ENCODE measurements around the gene TMEM53. TPM values are rescaled to one million over a fixed set of nuclear protein-coding genes. Genes with fewer than 3 reads are reported as not detected.

TMEM53 gene
- total RNA-seq, 1 experiment from 2014 or later = 10.9 TPM

DNA sequence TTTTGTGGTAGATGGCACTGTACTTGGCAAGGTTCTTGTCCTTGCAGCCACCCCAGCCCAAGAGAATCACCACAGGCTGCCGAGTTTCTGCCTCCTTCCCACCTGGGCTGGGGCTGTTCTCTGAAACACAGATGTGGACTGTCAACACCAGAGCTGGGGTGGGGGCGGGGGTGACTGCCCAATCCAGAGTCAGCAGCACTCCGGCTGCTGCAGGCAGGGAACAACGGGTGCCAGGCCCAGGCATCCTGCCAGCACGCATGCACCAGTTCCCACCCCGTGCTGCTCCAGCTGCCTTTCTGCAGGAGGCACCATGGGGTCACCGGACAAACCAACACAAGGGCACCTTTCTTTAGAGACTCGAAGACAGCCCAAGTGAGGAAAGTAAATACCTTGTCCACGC, 14.1 kb downstream of the TMEM53 start:
- intact Hi-C loops (cut with micrococcal nuclease; ENCODE audit: unreplicated experiment) = no loop called here
- no peak overlapping the region for H3K27ac Mint-ChIP-seq (ENCODE audit: unreplicated experiment)
- CTCF ChIA-PET = interaction anchor here (0.6 to 0.7 kb wide), 2 partner anchors 17 to 569 kb away, joined by 4 to 5 read pairs; no protein-coding TSS in a partner anchor
- peak; percentile 40 for DNase-seq
- H3K4me1 Mint-ChIP-seq (ENCODE audit: low read depth, unreplicated experiment) = no peaks in the 10 kb centered on the region
- no peaks in the 10 kb centered on the region for H3K27me3 Mint-ChIP-seq (ENCODE audit: unreplicated experiment)
- H3K36me3 Mint-ChIP-seq (ENCODE audit: insufficient read depth, unreplicated experiment) = no peaks in the 10 kb centered on the region
- TF ChIP-seq, protein P1, sequence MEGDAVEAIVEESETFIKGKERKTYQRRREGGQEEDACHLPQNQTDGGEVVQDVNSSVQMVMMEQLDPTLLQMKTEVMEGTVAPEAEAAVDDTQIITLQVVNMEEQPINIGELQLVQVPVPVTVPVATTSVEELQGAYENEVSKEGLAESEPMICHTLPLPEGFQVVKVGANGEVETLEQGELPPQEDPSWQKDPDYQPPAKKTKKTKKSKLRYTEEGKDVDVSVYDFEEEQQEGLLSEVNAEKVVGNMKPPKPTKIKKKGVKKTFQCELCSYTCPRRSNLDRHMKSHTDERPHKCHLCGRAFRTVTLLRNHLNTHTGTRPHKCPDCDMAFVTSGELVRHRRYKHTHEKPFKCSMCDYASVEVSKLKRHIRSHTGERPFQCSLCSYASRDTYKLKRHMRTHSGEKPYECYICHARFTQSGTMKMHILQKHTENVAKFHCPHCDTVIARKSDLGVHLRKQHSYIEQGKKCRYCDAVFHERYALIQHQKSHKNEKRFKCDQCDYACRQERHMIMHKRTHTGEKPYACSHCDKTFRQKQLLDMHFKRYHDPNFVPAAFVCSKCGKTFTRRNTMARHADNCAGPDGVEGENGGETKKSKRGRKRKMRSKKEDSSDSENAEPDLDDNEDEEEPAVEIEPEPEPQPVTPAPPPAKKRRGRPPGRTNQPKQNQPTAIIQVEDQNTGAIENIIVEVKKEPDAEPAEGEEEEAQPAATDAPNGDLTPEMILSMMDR (IDR thresholded peaks at IDR 0.05; ENCODE audit: unreplicated experiment) = no peak
- no TSS peak for BruUV-seq (replicated peaks)
- no peak overlapping the region for H3K4me3 Mint-ChIP-seq (ENCODE audit: low read depth, unreplicated experiment)
- no peaks in the 10 kb centered on the region for H3K9me3 Mint-ChIP-seq (ENCODE audit: low read depth, unreplicated experiment)

DNA sequence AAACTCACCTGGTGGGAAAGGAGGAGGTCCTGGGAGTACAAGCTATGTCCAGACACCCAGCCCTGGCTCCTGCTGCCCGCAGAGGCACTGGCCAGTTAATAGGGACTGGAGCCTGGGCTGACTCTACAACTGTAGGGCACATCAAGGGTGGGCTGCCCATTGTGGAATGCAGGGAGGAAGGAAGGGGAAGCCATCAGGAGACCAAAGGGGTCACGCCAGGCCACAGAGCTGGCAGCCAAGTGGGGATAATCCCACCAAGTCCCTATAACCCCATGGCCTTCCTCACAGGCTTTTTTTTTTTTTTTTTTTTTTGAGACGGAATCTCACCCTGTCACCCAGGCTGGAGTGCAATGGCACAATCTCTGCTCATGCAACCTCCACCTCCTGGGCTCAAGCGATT, 14.7 kb downstream of the TMEM53 start:
- CTCF ChIA-PET = interaction anchor here (0.7 kb wide), 1 partner anchor 17 kb away, joined by 5 read pairs; no protein-coding TSS in a partner anchor
- H3K4me3 Mint-ChIP-seq (ENCODE audit: low read depth, unreplicated experiment) = no peak overlapping the region
- no peak overlapping the region for H3K27ac Mint-ChIP-seq (ENCODE audit: unreplicated experiment)
- no TSS peak for BruUV-seq (replicated peaks)
- peaks cover 4% of the 10 kb centered on the region for H3K36me3 Mint-ChIP-seq (ENCODE audit: insufficient read depth, unreplicated experiment)
- TF ChIP-seq, protein P1 (IDR thresholded peaks at IDR 0.05; ENCODE audit: unreplicated experiment) = no peak
- DNase-seq = no peak
- H3K27me3 Mint-ChIP-seq (ENCODE audit: unreplicated experiment) = no peaks in the 10 kb centered on the region
- H3K9me3 Mint-ChIP-seq (ENCODE audit: low read depth, unreplicated experiment) = no peaks in the 10 kb centered on the region
- no peaks in the 10 kb centered on the region for H3K4me1 Mint-ChIP-seq (ENCODE audit: low read depth, unreplicated experiment)
- intact Hi-C loops (cut with micrococcal nuclease; ENCODE audit: unreplicated experiment) = no loop called here

DNA sequence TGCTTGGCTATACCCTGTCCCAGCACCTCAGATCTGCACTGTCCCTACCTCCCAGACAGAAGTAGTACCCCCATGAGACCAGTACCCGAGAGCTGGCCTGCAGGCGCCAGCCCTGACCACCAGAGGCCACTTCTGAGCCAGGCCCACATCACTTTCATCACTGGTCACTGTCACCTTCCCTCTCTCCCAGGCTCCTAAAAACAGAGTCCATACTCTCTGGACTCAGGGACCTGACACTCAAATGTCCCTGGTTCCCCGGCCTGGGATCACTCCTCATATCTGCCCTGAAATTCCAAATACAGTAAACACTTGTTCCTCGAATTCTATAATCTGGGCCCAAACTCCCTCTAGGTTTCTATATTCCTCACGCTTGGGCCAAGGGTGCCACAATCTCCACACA, 18.7 kb downstream of the TMEM53 start:
- no TSS peak for BruUV-seq (replicated peaks)
- TF ChIP-seq, protein P1 (IDR thresholded peaks at IDR 0.05; ENCODE audit: unreplicated experiment) = peak; percentile 75
- H3K4me3 Mint-ChIP-seq (ENCODE audit: low read depth, unreplicated experiment) = no peak overlapping the region
- intact Hi-C loops (cut with micrococcal nuclease; ENCODE audit: unreplicated experiment) = no loop called here
- H3K36me3 Mint-ChIP-seq (ENCODE audit: insufficient read depth, unreplicated experiment) = peaks cover 7% of the 10 kb centered on the region
- CTCF ChIA-PET = no interaction called here
- no peak overlapping the region for H3K27ac Mint-ChIP-seq (ENCODE audit: unreplicated experiment)
- no peaks in the 10 kb centered on the region for H3K4me1 Mint-ChIP-seq (ENCODE audit: low read depth, unreplicated experiment)
- H3K27me3 Mint-ChIP-seq (ENCODE audit: unreplicated experiment) = no peaks in the 10 kb centered on the region
- DNase-seq = peak; percentile 59
- no peaks in the 10 kb centered on the region for H3K9me3 Mint-ChIP-seq (ENCODE audit: low read depth, unreplicated experiment)

DNA sequence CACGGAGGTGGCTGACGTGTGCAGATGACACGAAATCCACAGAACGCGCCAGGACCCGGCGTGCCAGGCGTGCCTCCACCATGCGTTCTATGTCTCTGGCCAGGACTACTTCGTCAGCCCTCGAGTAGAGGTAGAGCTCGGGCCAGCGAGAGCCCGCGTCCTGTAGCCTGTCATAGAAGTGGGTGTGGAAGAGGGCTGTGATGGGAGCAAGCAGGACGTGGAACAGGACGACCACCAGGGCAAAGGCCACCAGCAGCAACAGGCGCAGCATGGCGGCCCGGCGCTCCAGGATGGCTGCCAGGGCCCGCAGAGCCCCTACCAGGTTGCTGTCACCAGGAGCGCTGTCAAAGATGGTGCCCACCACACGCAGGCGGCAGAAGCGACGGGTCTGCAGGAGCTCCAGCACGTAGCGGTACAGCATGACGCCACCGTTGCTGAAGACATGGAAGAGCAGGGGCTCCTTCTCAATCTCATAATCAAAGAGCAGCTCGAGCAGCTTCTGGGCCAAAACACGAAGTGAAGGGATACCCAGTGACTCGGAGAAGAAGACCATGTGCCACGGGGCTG, 19.6 kb downstream of the TMEM53 start:
- CTCF ChIA-PET = interaction anchor here (0.6 kb wide), 1 partner anchor 18 kb away, joined by 3 read pairs; no protein-coding TSS in a partner anchor
- no peaks in the 10 kb centered on the region for H3K27me3 Mint-ChIP-seq (ENCODE audit: unreplicated experiment)
- TF ChIP-seq, protein P1 (IDR thresholded peaks at IDR 0.05; ENCODE audit: unreplicated experiment) = no peak
- no peak overlapping the region for H3K4me3 Mint-ChIP-seq (ENCODE audit: low read depth, unreplicated experiment)
- H3K27ac Mint-ChIP-seq (ENCODE audit: unreplicated experiment) = no peak overlapping the region
- H3K9me3 Mint-ChIP-seq (ENCODE audit: low read depth, unreplicated experiment) = no peaks in the 10 kb centered on the region
- intact Hi-C loops (cut with micrococcal nuclease; ENCODE audit: unreplicated experiment) = no loop called here
- H3K4me1 Mint-ChIP-seq (ENCODE audit: low read depth, unreplicated experiment) = no peaks in the 10 kb centered on the region
- DNase-seq = no peak
- BruUV-seq (replicated peaks) = no TSS peak
- peaks cover 7% of the 10 kb centered on the region for H3K36me3 Mint-ChIP-seq (ENCODE audit: insufficient read depth, unreplicated experiment)

Measured in Calu3 (cell line).